T-cell (primary cell): ENCODE measurements around the gene ACP1. TPM values are rescaled to one million over a fixed set of nuclear protein-coding genes. Genes with fewer than 3 reads are reported as not detected.

Source experiments
- ATAC-seq, 4 experiments: fragments of 200-7000 bp in 3 of 4; fragments of 150-1000 bp in 1 of 4; cut with Tn5 transposase; replicated peaks in 1 of 4; 1 replicate in 3 of 4; 2 replicates in 1 of 4; pipeline ENCODE4 v1.10.0; 2021; ENCODE audit warnings: moderate library complexity in 3 of 4, mild to moderate bottlenecking in 2 of 4, moderate number of reproducible peaks in 1 of 4
- CTCF ChIA-PET, 2 donors: fragments of 300-600 bp; sonication (Branson Sonifier 250); formaldehyde crosslinking; loops; one replicate each; lab custom pipeline; 2022; ENCODE audit warnings: antibody characterized with exemption in 2 of 2; lab: Charles Lee
- POLR2A ChIA-PET, 2 donors: fragments of 300-600 bp; sonication (Branson Sonifier 250); formaldehyde crosslinking; loops; one replicate each; lab custom pipeline; 2022; ENCODE audit warnings: antibody characterized with exemption in 2 of 2; lab: Charles Lee
- DNase-seq, 35 experiments: peaks; one replicate each; pipeline versions ENCODE4 v3.0.0 to v3.0.0-alpha.2; 2013 to 2023
- H3K27ac ChIP-seq: one replicate; pipeline ENCODE4 v1.5.1; 2013; ENCODE audit warnings: low read length
- H3K27me3 ChIP-seq, 2 experiments: replicated peaks in 1 of 2; 1 replicate in 1 of 2; 2 replicates in 1 of 2; pipeline versions ENCODE4 v1.6.1 to v1.7.0; 2013; ENCODE audit warnings: low read length in 1 of 2, mixed read lengths in 1 of 2; ENCODE audit not compliant: control insufficient read depth in 2 of 2, insufficient read depth in 2 of 2; ENCODE audit errors: extremely low read depth in 1 of 2
- H3K36me3 ChIP-seq, 2 donors: 1 replicate in 1 of 2; 2 replicates in 1 of 2; pipeline versions ENCODE4 v1.6.1 to v1.7.0; 2013; ENCODE audit warnings: low read length in 1 of 2; ENCODE audit not compliant: control insufficient read depth in 2 of 2, insufficient read depth in 1 of 2; ENCODE audit errors: extremely low read depth in 1 of 2
- H3K4me1 ChIP-seq, 2 experiments: 1 replicate in 1 of 2; 2 replicates in 1 of 2; pipeline versions ENCODE4 v1.6.1 to v1.7.0; 2013; ENCODE audit warnings: low read length in 2 of 2, mixed read lengths in 1 of 2; ENCODE audit not compliant: insufficient read depth in 2 of 2, control insufficient read depth in 1 of 2; ENCODE audit errors: extremely low read depth in 1 of 2
- H3K4me3 ChIP-seq, 2 donors: 1 replicate in 1 of 2; 2 replicates in 1 of 2; pipeline versions ENCODE4 v1.5.1 to v1.7.0; 2013; ENCODE audit warnings: mild to moderate bottlenecking in 2 of 2, low read length in 1 of 2, moderate library complexity in 1 of 2; ENCODE audit not compliant: control insufficient read depth in 1 of 2; ENCODE audit errors: extremely low read depth in 1 of 2
- H3K9me3 ChIP-seq: 2 replicates; pipeline ENCODE4 v1.7.0; 2013
- H3K27ac Mint-ChIP-seq, 2 donors: one replicate each; pipeline ENCODE4 v1.8.0; 2020 to 2021; ENCODE audit warnings: mild to moderate bottlenecking in 2 of 2, mixed read lengths in 2 of 2
- H3K27me3 Mint-ChIP-seq, 2 donors: one replicate each; pipeline ENCODE4 v1.8.0; 2021 to 2022; ENCODE audit warnings: mixed read lengths in 2 of 2
- H3K36me3 Mint-ChIP-seq: one replicate; pipeline ENCODE4 v1.8.0; 2021; ENCODE audit warnings: mixed read lengths
- H3K4me1 Mint-ChIP-seq, 3 donors: one replicate each; pipeline ENCODE4 v1.8.0; 2020 to 2022; ENCODE audit warnings: mixed read lengths in 3 of 3, mild to moderate bottlenecking in 1 of 3
- H3K4me3 Mint-ChIP-seq, 3 donors: one replicate each; pipeline ENCODE4 v1.8.0; 2020 to 2022; ENCODE audit warnings: mild to moderate bottlenecking in 3 of 3, mixed read lengths in 3 of 3, moderate library complexity in 3 of 3
- H3K9me3 Mint-ChIP-seq, 3 donors: one replicate each; pipeline ENCODE4 v1.8.0; 2020 to 2022; ENCODE audit warnings: mixed read lengths in 3 of 3
- WGBS: methylation state at CpG from one replicate; pipeline ENCODE4 v1.1.5; 2013; ENCODE audit warnings: missing lambda C conversion rate; ENCODE audit not compliant: insufficient coverage; 5-methylcytosine and 5-hydroxymethylcytosine counted together
- total RNA-seq, 35 experiments: library from RNA in 6 of 35; stranded (reverse) in 6 of 35; fragments of 120-200 nt in 1 of 35; gene quantifications; one replicate each; pipeline versions ENCODE4 v1.2.1 to v1.2.4 and lab custom pipeline; 2013 to 2026

ACP1 gene
- total RNA-seq, 5 donors from 2014 or later (not counting 1 experiment from before 2014, with no cell fraction given): 70.0 to 88.4 (median 85.5) TPM

DNA sequence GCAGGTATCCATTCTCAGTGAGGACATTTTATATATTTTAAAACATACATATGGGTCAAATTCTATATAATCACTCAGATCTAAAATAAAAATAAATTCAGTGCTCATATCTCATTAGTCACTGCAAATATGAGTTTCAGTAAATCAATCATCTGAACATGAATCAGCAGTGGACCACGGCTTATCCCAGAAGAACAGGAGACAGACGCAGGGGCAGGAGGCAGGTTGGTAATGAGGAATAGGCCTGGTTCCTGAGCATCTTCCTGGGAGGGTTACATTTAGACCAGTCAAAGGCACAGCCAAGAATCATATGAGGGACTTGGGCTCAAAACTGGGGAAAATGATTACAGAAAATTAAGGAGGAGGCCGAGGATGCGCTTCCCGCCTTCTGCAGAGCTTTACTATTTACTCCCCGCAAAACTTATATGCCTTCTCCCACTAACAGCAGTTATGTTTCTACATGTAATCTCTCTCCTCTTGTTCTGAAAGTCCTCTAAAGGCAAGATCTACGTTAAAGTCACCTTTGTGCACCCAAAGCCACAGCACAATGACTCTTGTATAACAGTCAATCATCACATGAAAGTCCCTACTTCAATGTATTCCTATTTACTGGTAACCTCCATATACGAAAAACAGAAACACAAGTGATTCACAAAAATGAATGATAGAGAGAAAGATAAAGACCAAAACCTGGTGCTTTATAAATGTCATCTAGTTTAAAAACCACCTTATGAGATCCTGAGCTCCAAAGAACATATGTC is 36.0 kb upstream of the ACP1 start:
- no peak overlapping the region for H3K27ac Mint-ChIP-seq
- peaks cover 0 to under 1% of the 10 kb centered on the region in 2 experiments for H3K4me1 ChIP-seq
- ATAC-seq (no peak), DNase-seq (no peak)
- H3K9me3 ChIP-seq: no peaks in the 10 kb centered on the region
- ChIA-PET POLR2A (no interaction called here), CTCF (no interaction called here)
- H3K27me3 Mint-ChIP-seq: no peaks in the 10 kb centered on the region
- H3K9me3 Mint-ChIP-seq: no peaks in the 10 kb centered on the region
- no peak overlapping the region for H3K27ac ChIP-seq
- 88% methylated on average over 5 of the region's 8 CpGs for WGBS
- H3K4me3 Mint-ChIP-seq: no peak overlapping the region
- peaks cover 0 to 33% of the 10 kb centered on the region in 2 donors for H3K36me3 ChIP-seq
- H3K27me3 ChIP-seq: no peaks in the 10 kb centered on the region
- H3K36me3 Mint-ChIP-seq: peaks cover 68% of the 10 kb centered on the region
- H3K4me1 Mint-ChIP-seq: peaks cover 0 to 2% (median 0%) of the 10 kb centered on the region in 3 donors
- H3K4me3 ChIP-seq: no peak overlapping the region

DNA sequence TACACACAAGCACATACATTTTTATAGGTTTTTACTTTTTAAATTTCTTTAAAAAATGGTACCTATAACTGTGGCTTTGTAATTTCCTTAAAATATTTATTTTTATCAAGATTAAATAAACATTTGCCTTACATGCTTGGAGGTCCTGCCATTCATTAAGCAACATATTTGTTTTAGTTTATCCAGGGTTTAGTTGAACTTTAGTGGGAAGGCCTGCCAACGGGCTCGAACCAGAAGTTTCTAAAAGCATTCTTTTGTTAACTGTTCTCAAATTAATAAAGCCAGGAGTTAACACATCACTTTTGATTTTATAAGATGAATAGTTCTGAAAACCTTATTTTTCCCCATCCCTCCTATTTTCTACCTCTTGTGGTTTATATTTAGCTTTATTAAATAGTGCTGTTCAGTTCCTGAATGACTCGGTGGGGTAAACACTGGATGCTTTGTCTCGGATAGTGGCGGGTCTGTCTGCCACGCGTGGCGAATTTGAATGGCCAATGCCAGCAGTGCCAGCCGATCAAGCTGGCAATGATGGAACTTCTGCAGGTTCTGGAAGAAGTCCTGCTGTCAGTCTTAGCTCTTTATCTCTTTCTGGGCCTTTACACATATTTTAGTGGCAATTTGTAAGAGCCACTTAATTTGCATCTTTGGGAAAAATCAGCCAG is 33.1 kb upstream of the ACP1 start:
- H3K9me3 Mint-ChIP-seq: no peaks in the 10 kb centered on the region
- no peak overlapping the region for H3K27ac Mint-ChIP-seq
- no peaks in the 10 kb centered on the region for H3K27me3 Mint-ChIP-seq
- H3K27me3 ChIP-seq: no peaks in the 10 kb centered on the region
- CTCF ChIA-PET: no interaction called here
- no peaks in the 10 kb centered on the region for H3K4me1 ChIP-seq
- peaks cover 59% of the 10 kb centered on the region for H3K36me3 Mint-ChIP-seq
- peaks cover 0 to 21% of the 10 kb centered on the region in 2 donors for H3K36me3 ChIP-seq
- H3K4me3 Mint-ChIP-seq: no peak overlapping the region
- no peak for DNase-seq
- peaks cover 0 to 2% (median 0%) of the 10 kb centered on the region in 3 donors for H3K4me1 Mint-ChIP-seq
- WGBS: 100% methylated on average over 3 of the region's 9 CpGs
- no peak overlapping the region for H3K4me3 ChIP-seq
- no peak for ATAC-seq
- no peaks in the 10 kb centered on the region for H3K9me3 ChIP-seq
- no peak overlapping the region for H3K27ac ChIP-seq
- POLR2A ChIA-PET: no interaction called here

DNA sequence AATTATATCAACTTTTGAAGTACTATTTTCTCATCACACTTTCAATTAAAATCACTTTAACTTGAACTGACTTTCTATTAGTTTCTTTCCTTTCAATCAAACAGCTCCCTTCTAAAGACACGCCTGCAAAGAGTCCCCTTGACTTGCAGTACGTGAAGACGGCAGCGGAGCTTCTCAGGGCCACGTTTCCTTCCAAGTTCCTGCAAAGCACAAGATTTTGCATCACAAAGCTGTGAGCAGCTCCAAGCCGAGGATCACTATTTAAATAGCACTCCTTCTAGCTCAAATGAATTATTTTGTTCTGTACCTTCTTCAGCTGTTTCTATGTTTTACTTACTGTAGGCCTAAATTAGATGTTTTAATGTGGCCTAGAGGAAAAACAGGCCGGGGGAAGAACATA is 31.7 kb upstream of the ACP1 start:
- ATAC-seq (no peak), DNase-seq (no peak)
- H3K27me3 Mint-ChIP-seq: no peaks in the 10 kb centered on the region
- WGBS: 98% methylated on average over 4 of the region's 7 CpGs
- Histone ChIP-seq H3K4me3 (no peak overlapping the region), H3K9me3 (no peaks in the 10 kb centered on the region), H3K36me3 (peaks cover 0 to 16% of the 10 kb centered on the region in 2 donors), H3K27ac (no peak overlapping the region), H3K27me3 (no peaks in the 10 kb centered on the region), H3K4me1 (peaks cover 0 to 7% of the 10 kb centered on the region in 2 experiments)
- H3K4me1 Mint-ChIP-seq: peaks cover 2 to 8% (median 6%) of the 10 kb centered on the region in 3 donors
- ChIA-PET CTCF (no interaction called here), POLR2A (no interaction called here)
- no peaks in the 10 kb centered on the region for H3K9me3 Mint-ChIP-seq
- H3K36me3 Mint-ChIP-seq: peaks cover 51% of the 10 kb centered on the region
- no peak overlapping the region for H3K27ac Mint-ChIP-seq
- no peak overlapping the region for H3K4me3 Mint-ChIP-seq

DNA sequence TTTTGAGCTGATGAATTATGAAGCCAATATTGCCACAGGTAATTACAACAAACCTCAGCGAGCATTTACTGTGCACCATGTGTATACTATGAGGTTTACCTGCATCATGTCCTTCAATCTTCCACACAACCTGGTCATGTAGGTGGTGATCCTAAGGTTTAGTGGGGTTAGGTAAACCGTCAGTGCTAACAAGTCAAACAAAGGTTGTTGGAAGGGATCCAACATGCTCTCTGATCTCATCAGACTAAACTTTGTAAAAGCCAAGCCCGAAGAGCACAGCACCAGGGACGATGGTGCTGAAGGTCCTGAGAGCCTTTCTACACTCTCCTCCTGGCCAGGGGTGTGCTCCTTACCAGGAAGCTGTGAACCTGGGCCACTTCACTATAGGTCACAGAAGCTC is 30.3 kb upstream of the ACP1 start:
- Histone ChIP-seq H3K27me3 (no peaks in the 10 kb centered on the region), H3K4me3 (no peak overlapping the region), H3K27ac (no peak overlapping the region), H3K36me3 (peaks cover 0 to 17% of the 10 kb centered on the region in 2 donors), H3K4me1 (peaks cover 0 to 12% of the 10 kb centered on the region in 2 experiments), H3K9me3 (no peaks in the 10 kb centered on the region)
- Mint-ChIP-seq H3K36me3 (peaks cover 53% of the 10 kb centered on the region), H3K9me3 (no peaks in the 10 kb centered on the region), H3K27me3 (no peaks in the 10 kb centered on the region), H3K4me3 (no peak overlapping the region), H3K4me1 (peaks cover 11 to 13% (median 11%) of the 10 kb centered on the region in 3 donors), H3K27ac (no peak overlapping the region)
- ChIA-PET POLR2A (no interaction called here), CTCF (no interaction called here)
- WGBS: 100% methylated on average over 2 of the region's 4 CpGs
- DNase-seq (no peak), ATAC-seq (no peak)

DNA sequence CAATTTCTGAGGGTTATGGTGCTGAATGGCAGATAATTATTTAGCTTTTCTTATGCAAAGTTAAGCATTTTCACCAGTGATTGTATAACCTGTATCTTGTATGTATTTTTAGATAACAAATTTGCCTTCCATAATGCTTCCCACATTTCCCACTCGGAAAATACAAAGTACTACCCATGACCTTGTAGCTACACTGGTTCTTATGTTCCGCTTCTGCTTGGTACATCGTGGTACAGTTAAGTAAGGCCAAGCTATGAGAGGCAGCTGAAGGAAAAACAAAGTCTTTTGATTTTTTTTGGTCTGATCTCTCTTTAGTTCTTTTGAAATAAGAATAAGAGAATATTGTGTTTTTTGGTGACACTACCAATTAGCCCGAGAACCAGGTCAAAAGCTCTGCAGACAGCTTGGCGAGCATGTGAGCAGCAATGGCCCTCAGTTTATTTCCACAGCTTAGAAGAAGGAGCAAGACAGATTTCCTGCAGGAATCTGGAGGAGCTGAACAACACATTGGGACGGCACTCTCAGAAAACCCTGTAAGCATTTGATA is 27.7 kb upstream of the ACP1 start:
- no peak overlapping the region for H3K4me3 ChIP-seq
- no peak overlapping the region for H3K4me3 Mint-ChIP-seq
- 94% methylated on average over 2 of the region's 6 CpGs for WGBS
- ATAC-seq (no peak), DNase-seq (no peak)
- H3K27me3 Mint-ChIP-seq: no peaks in the 10 kb centered on the region
- peaks cover 0 to 5% (median 0%) of the 10 kb centered on the region in 3 donors for H3K9me3 Mint-ChIP-seq
- ChIA-PET POLR2A (no interaction called here), CTCF (interaction anchor here in 1 of 2 donors (1.2 kb wide), 1 partner anchor 9 kb away, joined by 7 read pairs; no protein-coding TSS in a partner anchor)
- H3K27ac Mint-ChIP-seq: no peak overlapping the region
- H3K27ac ChIP-seq: no peak overlapping the region
- H3K27me3 ChIP-seq: no peaks in the 10 kb centered on the region
- no peaks in the 10 kb centered on the region for H3K9me3 ChIP-seq
- peaks cover 58% of the 10 kb centered on the region for H3K36me3 Mint-ChIP-seq
- H3K36me3 ChIP-seq: peaks cover 0 to 20% of the 10 kb centered on the region in 2 donors
- H3K4me1 Mint-ChIP-seq: peaks cover 11 to 13% (median 11%) of the 10 kb centered on the region in 3 donors
- H3K4me1 ChIP-seq: peaks cover 0 to 12% of the 10 kb centered on the region in 2 experiments

DNA sequence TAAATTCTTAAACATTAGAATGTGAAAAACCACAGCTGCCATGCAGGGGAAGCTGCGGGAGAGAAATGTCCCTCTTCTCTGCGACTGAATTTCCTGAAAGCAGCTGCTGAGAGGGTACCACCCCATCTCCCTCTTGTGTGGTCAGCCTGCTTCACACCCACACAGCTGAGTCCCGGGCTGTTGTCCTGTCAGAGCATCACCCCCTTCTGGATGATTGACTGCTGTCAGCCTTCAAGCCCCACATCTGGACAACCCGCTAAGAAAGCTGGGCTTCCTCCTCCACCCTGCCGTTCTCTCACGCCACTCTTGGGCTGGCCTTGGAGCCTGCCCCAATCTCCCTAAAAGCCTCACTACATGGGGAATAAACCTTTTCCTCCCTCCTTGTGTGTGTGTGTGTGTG is 26.9 kb upstream of the ACP1 start:
- Mint-ChIP-seq H3K4me3 (no peak overlapping the region), H3K27ac (no peak overlapping the region), H3K4me1 (peaks cover 11 to 13% (median 11%) of the 10 kb centered on the region in 3 donors), H3K36me3 (peaks cover 62% of the 10 kb centered on the region), H3K9me3 (peaks cover 0 to 10% (median 0%) of the 10 kb centered on the region in 3 donors), H3K27me3 (no peaks in the 10 kb centered on the region)
- Histone ChIP-seq H3K4me3 (no peak overlapping the region), H3K27me3 (no peaks in the 10 kb centered on the region), H3K4me1 (peaks cover 0 to 12% of the 10 kb centered on the region in 2 experiments), H3K36me3 (peaks cover 0 to 21% of the 10 kb centered on the region in 2 donors), H3K27ac (no peak overlapping the region), H3K9me3 (no peaks in the 10 kb centered on the region)
- POLR2A ChIA-PET: interaction anchor here (0.6 kb wide), 2 partner anchors 44 kb away, joined by 4 to 7 read pairs; no protein-coding TSS in a partner anchor
- ATAC-seq (no peak), DNase-seq (peak in 4 of 35 experiments; percentile 9 to 20 (median 16))
- 34% methylated on average over 4 of the region's 6 CpGs for WGBS
- CTCF ChIA-PET: interaction anchor here in 1 of 2 donors (0.7 kb wide), 1 partner anchor 415 kb away, joined by 4 read pairs; no protein-coding TSS in a partner anchor
